Panc1 (cell line): ENCODE measurements around the gene RBCK1. TPM values are rescaled to one million over a fixed set of nuclear protein-coding genes. Genes with fewer than 3 reads are reported as not detected.

ENCODE experiments used
- ATAC-seq: fragments of 200-7000 bp; cut with Tn5 transposase; 2 replicates; pipeline ENCODE4 v1.9.1; 2020; ENCODE audit warnings: mild to moderate bottlenecking, moderate library complexity
- BruUV-seq: library from RNA; stranded (reverse); fragments of 400-500 nt; replicated peaks from 2 replicates; lab custom pipeline; 2021; lab: Mats Ljungman, UMichigan
- CTCF ChIA-PET: fragments of 300-600 bp; sonication (Branson Sonifier 250); formaldehyde crosslinking; loops from one replicate; lab custom pipeline; 2022; ENCODE audit warnings: antibody characterized with exemption; lab: Charles Lee
- POLR2A ChIA-PET: fragments of 300-600 bp; sonication (Branson Sonifier 250); formaldehyde crosslinking; loops from one replicate; lab custom pipeline; 2022; ENCODE audit warnings: antibody characterized with exemption; lab: Charles Lee
- DNase-seq: peaks from one replicate; pipeline ENCODE4 v3.0.0-alpha.2; 2010; ENCODE audit warnings: low read depth, low spot score
- H3K27ac ChIP-seq: 2 replicates; pipeline ENCODE4 v1.5.1; 2011; ENCODE audit warnings: mild to moderate bottlenecking, low read length, inconsistent platforms
- H3K27me3 ChIP-seq: fragments of 200-500 bp; sonication (Bioruptor generic); 2 replicates; pipeline ENCODE4 v1.6.0; 2014; ENCODE audit warnings: low read length, inconsistent platforms; ENCODE audit not compliant: control insufficient read depth, insufficient read depth
- H3K36me3 ChIP-seq: fragments of 200-500 bp; sonication (Bioruptor generic); 2 replicates; pipeline ENCODE4 v1.5.1; 2014; ENCODE audit warnings: inconsistent platforms, mild to moderate bottlenecking, low read length, moderate library complexity; ENCODE audit not compliant: control insufficient read depth, insufficient read depth
- H3K4me1 ChIP-seq: 2 replicates; pipeline ENCODE4 v1.5.1; 2011; ENCODE audit warnings: inconsistent platforms, mild to moderate bottlenecking, low read length, moderate library complexity; ENCODE audit not compliant: control insufficient read depth, insufficient read depth
- H3K4me3 ChIP-seq, 2 experiments: 2 replicates each; pipeline ENCODE4 v1.5.1; 2011 to 2012; ENCODE audit warnings: low read depth in 2 of 2, low read length in 2 of 2, mild to moderate bottlenecking in 2 of 2, inconsistent platforms in 1 of 2, moderate library complexity in 1 of 2
- H3K9me3 ChIP-seq: fragments of 200-500 bp; sonication (Bioruptor generic); 2 replicates; pipeline ENCODE4 v1.5.1; 2014; ENCODE audit warnings: low read depth, mild to moderate bottlenecking, inconsistent platforms, low read length, moderate library complexity; ENCODE audit not compliant: control insufficient read depth, insufficient read depth
- CTCF ChIP-seq: fragments of 450-650 bp; IDR thresholded peaks from 2 replicates; pipeline ENCODE4 v1.5.1; 2017; ENCODE audit warnings: mild to moderate bottlenecking
- POLR2AphosphoS5 ChIP-seq: IDR thresholded peaks from 2 replicates; pipeline ENCODE4 v1.6.1; 2012; ENCODE audit warnings: mild to moderate bottlenecking, low read depth, low read length, moderate library complexity
- REST ChIP-seq, 2 experiments: IDR thresholded peaks; 2 replicates each; pipeline ENCODE4 v1.6.1; 2011 to 2012; ENCODE audit warnings: low read depth in 2 of 2, control low read depth in 1 of 2, low read length in 1 of 2, mild to moderate bottlenecking in 1 of 2, moderate library complexity in 1 of 2; ENCODE audit not compliant: insufficient read depth in 1 of 2
- SIN3A ChIP-seq: IDR thresholded peaks from 2 replicates; pipeline ENCODE4 v1.6.1; 2012; ENCODE audit warnings: low read depth, mild to moderate bottlenecking, low read length, moderate library complexity, borderline replicate concordance; ENCODE audit not compliant: insufficient read depth
- TCF7L2 ChIP-seq: IDR thresholded peaks from 2 replicates; pipeline ENCODE4 v1.6.1; 2011; ENCODE audit warnings: mild to moderate bottlenecking, low read depth, low read length, inconsistent platforms
- in situ Hi-C: cut with HindIII; loops from 2 replicates; pipeline ENCODE4 v1.10.0; 2016; ENCODE audit warnings: low sequenced_read_pairs, low pct_unique_long_range_greater_than_20kb
- intact Hi-C: fragments of 100-400 bp; cut with micrococcal nuclease; formaldehyde crosslinking; loops from one replicate; pipeline ENCODE4 v1.10.0; 2022; ENCODE audit not compliant: unreplicated experiment
- total RNA-seq: library from RNA; stranded (reverse); gene quantifications from one replicate; pipeline ENCODE4 v1.2.1, GENCODE V29; 2021; ENCODE audit not compliant: unreplicated experiment

The RBCK1 gene
- total RNA-seq, 1 experiment from 2014 or later, result 97.1 TPM

GRCh38 chr20:430091-430999 lies 22.2 kb downstream of the RBCK1 start:
- DNase-seq, result no peak
- ATAC-seq, result no peak
- no peaks in the 10 kb centered on the region for H3K27me3 ChIP-seq
- ChIA-PET CTCF (interaction anchor here (0.6 to 2.1 kb wide), 3 partner anchors 9 to 76 kb away, joined by 3 to 16 read pairs (median 6); no protein-coding TSS in a partner anchor), POLR2A (no interaction called here)
- in situ Hi-C loops (no loop called here), intact Hi-C loops (loop anchor here (5.0 kb wide), 1 partner anchor 78 kb away; no protein-coding TSS in a partner anchor)
- H3K9me3 ChIP-seq, result no peaks in the 10 kb centered on the region
- H3K36me3 ChIP-seq, result peaks cover 3% of the 10 kb centered on the region; the same call in 1 of the 2 replicates
- no TSS peak for BruUV-seq
- H3K27ac ChIP-seq, result no peak overlapping the region
- no peak for TF ChIP-seq SIN3A
- TF ChIP-seq TCF7L2, result no peak
- no peak for TF ChIP-seq CTCF
- TF ChIP-seq POLR2AphosphoS5, result no peak; the same call in 1 of the 2 replicates
- TF ChIP-seq REST (IDR thresholded peaks at IDR 0.05; ENCODE audit: insufficient read depth in 1 of 2, low read depth in 2 of 2, low read length in 1 of 2), result no peak
- no peaks in the 10 kb centered on the region for H3K4me1 ChIP-seq
- no peak overlapping the region for H3K4me3 ChIP-seq

GRCh38 chr20:431012-431904 lies 23.2 kb downstream of the RBCK1 start:
- Histone ChIP-seq H3K27ac (no peak overlapping the region), H3K4me1 (no peaks in the 10 kb centered on the region), H3K4me3 (no peak overlapping the region), H3K27me3 (no peaks in the 10 kb centered on the region), H3K9me3 (no peaks in the 10 kb centered on the region), H3K36me3 (peaks cover 7% of the 10 kb centered on the region; the same call in 1 of the 2 replicates)
- peak; percentile 58 for DNase-seq
- BruUV-seq, result no TSS peak
- TF ChIP-seq TCF7L2, result no peak
- TF ChIP-seq SIN3A, result no peak
- 0 out of 4 replicates have a peak, but pooled peaks of 1 of the 2 experiments have one; percentile 26 for TF ChIP-seq REST (IDR thresholded peaks at IDR 0.05; ENCODE audit: insufficient read depth in 1 of 2, low read depth in 2 of 2, low read length in 1 of 2)
- TF ChIP-seq POLR2AphosphoS5, result no peak
- peak; percentile 92 for TF ChIP-seq CTCF
- POLR2A ChIA-PET, result no interaction called here
- peak; percentile 83 for ATAC-seq
- in situ Hi-C loops, result no loop called here
- CTCF ChIA-PET, result interaction anchor here (0.6 to 2.1 kb wide), 8 partner anchors 10 to 308 kb away, joined by 3 to 16 read pairs (median 3); partner anchors contain the start of gene RBCK1
- intact Hi-C loops, result loop anchor here (5.0 kb wide), 1 partner anchor 79 kb away; no protein-coding TSS in a partner anchor
